PC-3 (cell line): ENCODE results near the gene PCBP3. TPM values are rescaled to one million over a fixed set of nuclear protein-coding genes. Genes with fewer than 3 reads are reported as not detected.
A peak's percentile ranks its signal among the peaks of the same experiment; 100 is the strongest.

Source experiments
- ATAC-seq: fragments of 200-7000 bp; cut with Tn5 transposase; 2 replicates; pipeline ENCODE4 v1.9.1; 2020; ENCODE audit warnings: mild to moderate bottlenecking, moderate library complexity
- BruUV-seq: library from RNA; stranded (reverse); fragments of 400-500 nt; replicated peaks from 2 replicates; lab custom pipeline; 2021; lab: Mats Ljungman, UMichigan
- CTCF ChIA-PET: fragments of 300-600 bp; sonication (Branson Sonifier 250); formaldehyde crosslinking; loops from one replicate; lab custom pipeline; 2022; ENCODE audit warnings: antibody characterized with exemption; lab: Charles Lee
- POLR2A ChIA-PET: fragments of 300-600 bp; sonication (Branson Sonifier 250); formaldehyde crosslinking; loops from one replicate; lab custom pipeline; 2022; ENCODE audit warnings: antibody characterized with exemption; ENCODE audit not compliant: unreplicated experiment; lab: Charles Lee
- DNase-seq: peaks from one replicate; pipeline ENCODE4 v3.0.0-alpha.2; 2015
- H2AFZ ChIP-seq: fragments of 300-600 bp; sonication (generic); 2 replicates; pipeline ENCODE4 v1.6.0; 2016; ENCODE audit warnings: antibody characterized with exemption, low read length
- H3F3A ChIP-seq: fragments of 300-600 bp; sonication (generic); one replicate; pipeline ENCODE4 v1.6.0; 2017; ENCODE audit warnings: antibody characterized with exemption, low read length, control low read depth, mild to moderate bottlenecking; ENCODE audit not compliant: unreplicated experiment
- H3K27ac ChIP-seq: fragments of 300-600 bp; sonication (generic); 2 replicates; pipeline ENCODE4 v1.5.1; 2016; ENCODE audit warnings: mild to moderate bottlenecking, low read length
- H3K27me3 ChIP-seq: fragments of 300-600 bp; sonication (generic); 2 replicates; pipeline ENCODE4 v1.6.1; 2016; ENCODE audit warnings: low read length, mixed read lengths
- H3K36me3 ChIP-seq: fragments of 300-600 bp; sonication (generic); 2 replicates; pipeline ENCODE4 v1.6.1; 2016; ENCODE audit warnings: low read depth, mixed run types, low read length, mixed read lengths
- H3K4me1 ChIP-seq: fragments of 300-600 bp; sonication (generic); 2 replicates; pipeline ENCODE4 v1.5.1; 2016; ENCODE audit warnings: low read length; ENCODE audit not compliant: insufficient read depth
- H3K4me2 ChIP-seq: fragments of 300-600 bp; sonication (generic); 2 replicates; pipeline ENCODE4 v1.6.0; 2016; ENCODE audit warnings: low read length
- H3K4me3 ChIP-seq: fragments of 300-600 bp; sonication (generic); 2 replicates; pipeline ENCODE4 v1.5.1; 2016; ENCODE audit warnings: mild to moderate bottlenecking, low read length, mixed read lengths
- H3K79me2 ChIP-seq: fragments of 300-600 bp; sonication (generic); 2 replicates; pipeline ENCODE4 v1.6.1; 2017; ENCODE audit warnings: low read length, mixed read lengths
- H3K9ac ChIP-seq: fragments of 300-600 bp; sonication (generic); 2 replicates; pipeline ENCODE4 v1.6.0; 2016; ENCODE audit warnings: mild to moderate bottlenecking, low read length
- H3K9me2 ChIP-seq: fragments of 300-600 bp; sonication (generic); replicated peaks from 2 replicates; pipeline ENCODE4 v1.6.1; 2016; ENCODE audit warnings: mixed run types, low read length, mixed read lengths
- H3K9me3 ChIP-seq: fragments of 300-600 bp; sonication (generic); 2 replicates; pipeline ENCODE4 v1.6.1; 2016; ENCODE audit warnings: low read length, mixed read lengths
- H4K20me1 ChIP-seq: fragments of 300-600 bp; sonication (generic); 2 replicates; pipeline ENCODE4 v1.6.1; 2016; ENCODE audit warnings: low read length, mixed read lengths
- EZH2 ChIP-seq: fragments of 300-600 bp; sonication (generic); IDR thresholded peaks from one replicate; pipeline ENCODE4 v1.6.1; 2017; ENCODE audit warnings: antibody characterized with exemption, mild to moderate bottlenecking, low read length; ENCODE audit not compliant: unreplicated experiment
- EZH2phosphoT487 ChIP-seq: fragments of 300-600 bp; sonication (generic); IDR thresholded peaks from 2 replicates; pipeline ENCODE4 v1.6.1; 2018; ENCODE audit warnings: mild to moderate bottlenecking, antibody characterized with exemption, low read length, borderline replicate concordance
- intact Hi-C: fragments of 100-400 bp; cut with micrococcal nuclease; formaldehyde crosslinking; loops from 2 replicates; pipeline ENCODE4 v1.9.0; 2023
- total RNA-seq: library from RNA; depleted of rRNA; stranded (reverse); fragments of >200 nt; gene quantifications from 2 replicates; pipeline ENCODE4 v1.2.3, GENCODE V29; 2014
- TF ChIP-seq, protein P1 (sequence below): fragments of 300-600 bp; sonication (generic); conservative IDR thresholded peaks from 2 replicates; pipeline ENCODE4 v1.5.1; 2017; ENCODE audit warnings: antibody characterized with exemption, low read depth, mild to moderate bottlenecking, low read length

Gene PCBP3
- total RNA-seq, 1 experiment from 2014 or later: 2.4 TPM

- Histone ChIP-seq H3K9ac (no peak overlapping the region), H3K4me2 (no peak overlapping the region), H3K27me3 (no peaks in the 10 kb centered on the region), H3K4me3 (no peak overlapping the region), H3K36me3 (no peaks in the 10 kb centered on the region), H3K9me2 (no peaks in the 10 kb centered on the region), H3F3A (no peaks in the 10 kb centered on the region), H3K27ac (no peak overlapping the region), H4K20me1 (peaks cover 14% of the 10 kb centered on the region), H3K4me1 (peaks cover 9% of the 10 kb centered on the region), H3K9me3 (no peaks in the 10 kb centered on the region), H3K79me2 (no peaks in the 10 kb centered on the region), H2AFZ (no peak overlapping the region)
- ChIA-PET CTCF (interaction anchor here (1.1 kb wide), 1 partner anchor 79 kb away, joined by 4 read pairs; no protein-coding TSS in a partner anchor), POLR2A (no interaction called here)
- no peak for DNase-seq
- no TSS peak for BruUV-seq
- ATAC-seq: no peak
- intact Hi-C loops: loop anchor here (2.0 to 5.0 kb wide), 2 partner anchors 85 to 106 kb away; no protein-coding TSS in a partner anchor
- TF ChIP-seq EZH2 (no peak), EZH2phosphoT487 (no peak)
- TF ChIP-seq, protein P1, sequence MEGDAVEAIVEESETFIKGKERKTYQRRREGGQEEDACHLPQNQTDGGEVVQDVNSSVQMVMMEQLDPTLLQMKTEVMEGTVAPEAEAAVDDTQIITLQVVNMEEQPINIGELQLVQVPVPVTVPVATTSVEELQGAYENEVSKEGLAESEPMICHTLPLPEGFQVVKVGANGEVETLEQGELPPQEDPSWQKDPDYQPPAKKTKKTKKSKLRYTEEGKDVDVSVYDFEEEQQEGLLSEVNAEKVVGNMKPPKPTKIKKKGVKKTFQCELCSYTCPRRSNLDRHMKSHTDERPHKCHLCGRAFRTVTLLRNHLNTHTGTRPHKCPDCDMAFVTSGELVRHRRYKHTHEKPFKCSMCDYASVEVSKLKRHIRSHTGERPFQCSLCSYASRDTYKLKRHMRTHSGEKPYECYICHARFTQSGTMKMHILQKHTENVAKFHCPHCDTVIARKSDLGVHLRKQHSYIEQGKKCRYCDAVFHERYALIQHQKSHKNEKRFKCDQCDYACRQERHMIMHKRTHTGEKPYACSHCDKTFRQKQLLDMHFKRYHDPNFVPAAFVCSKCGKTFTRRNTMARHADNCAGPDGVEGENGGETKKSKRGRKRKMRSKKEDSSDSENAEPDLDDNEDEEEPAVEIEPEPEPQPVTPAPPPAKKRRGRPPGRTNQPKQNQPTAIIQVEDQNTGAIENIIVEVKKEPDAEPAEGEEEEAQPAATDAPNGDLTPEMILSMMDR: no peak
Observed at GRCh38 chr21:45641480-45642035, 2.0 kb upstream of the PCBP3 start.

- peaks cover 9% of the 10 kb centered on the region for H3K4me1 ChIP-seq
- H3F3A ChIP-seq: no peaks in the 10 kb centered on the region
- H3K9me2 ChIP-seq: no peaks in the 10 kb centered on the region
- H3K79me2 ChIP-seq: no peaks in the 10 kb centered on the region
- H3K36me3 ChIP-seq: no peaks in the 10 kb centered on the region
- no peak for TF ChIP-seq EZH2phosphoT487
- TF ChIP-seq, protein P1: no peak
- TF ChIP-seq EZH2: no peak
- H3K4me3 ChIP-seq: no peak overlapping the region
- ChIA-PET CTCF (no interaction called here), POLR2A (no interaction called here)
- no TSS peak for BruUV-seq
- ATAC-seq: peak; percentile 2
- no peak overlapping the region for H2AFZ ChIP-seq
- no peaks in the 10 kb centered on the region for H3K27me3 ChIP-seq
- no peaks in the 10 kb centered on the region for H3K9me3 ChIP-seq
- H4K20me1 ChIP-seq: peaks cover 16% of the 10 kb centered on the region
- intact Hi-C loops: loop anchor here (2.0 to 5.0 kb wide), 2 partner anchors 85 to 105 kb away; no protein-coding TSS in a partner anchor
- no peak overlapping the region for H3K9ac ChIP-seq
- H3K4me2 ChIP-seq: 0 out of 2 replicates have a peak overlapping the region, but pooled peaks have one; percentile 18
- no peak overlapping the region for H3K27ac ChIP-seq
- DNase-seq: no peak
Observed at GRCh38 chr21:45642122-45642813, 1.3 kb upstream of the PCBP3 start.
